Measurements from ENCODE around the gene PRR23E.

The PRR23E gene

DNA sequence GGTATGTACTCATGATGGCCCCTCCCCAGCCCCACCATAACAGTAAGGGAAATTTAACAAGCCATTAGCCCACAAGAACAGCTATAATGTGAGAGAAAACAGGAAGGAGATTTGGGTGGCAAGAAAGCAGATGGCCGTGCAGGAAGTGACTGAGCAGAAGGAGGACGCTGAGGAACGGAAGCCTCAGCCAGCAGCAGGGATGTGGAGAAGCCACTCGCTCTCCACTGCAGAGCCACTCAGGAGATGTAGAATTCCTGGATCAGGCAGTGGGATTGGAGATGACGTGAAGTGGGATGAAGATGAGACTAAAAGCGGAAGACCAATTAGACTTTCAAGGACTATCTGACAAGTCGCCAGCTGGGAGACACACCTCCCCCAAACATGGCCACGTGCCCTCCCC lies 31.2 kb downstream of the PRR23E start (continued):
- TF ChIP-seq ZNF394 (tag by site-specific recombination; IDR thresholded peaks at IDR 0.05; ENCODE audit: borderline replicate concordance) (no peak), ZNF621 (tag by site-specific recombination; IDR thresholded peaks at IDR 0.05) (no peak), FEZF1 (tag by site-specific recombination; IDR thresholded peaks at IDR 0.05) (no peak), HOXA7 (CRISPR knock-in tag; IDR thresholded peaks at IDR 0.05; ENCODE audit: borderline replicate concordance) (no peak), ZNF600 (tag by site-specific recombination; IDR thresholded peaks at IDR 0.05) (no peak), ZNF169 (tag by site-specific recombination; IDR thresholded peaks at IDR 0.05) (no peak), ZNF501 (tag by site-specific recombination; IDR thresholded peaks at IDR 0.05) (no peak)
- TF ChIP-seq, protein P1, sequence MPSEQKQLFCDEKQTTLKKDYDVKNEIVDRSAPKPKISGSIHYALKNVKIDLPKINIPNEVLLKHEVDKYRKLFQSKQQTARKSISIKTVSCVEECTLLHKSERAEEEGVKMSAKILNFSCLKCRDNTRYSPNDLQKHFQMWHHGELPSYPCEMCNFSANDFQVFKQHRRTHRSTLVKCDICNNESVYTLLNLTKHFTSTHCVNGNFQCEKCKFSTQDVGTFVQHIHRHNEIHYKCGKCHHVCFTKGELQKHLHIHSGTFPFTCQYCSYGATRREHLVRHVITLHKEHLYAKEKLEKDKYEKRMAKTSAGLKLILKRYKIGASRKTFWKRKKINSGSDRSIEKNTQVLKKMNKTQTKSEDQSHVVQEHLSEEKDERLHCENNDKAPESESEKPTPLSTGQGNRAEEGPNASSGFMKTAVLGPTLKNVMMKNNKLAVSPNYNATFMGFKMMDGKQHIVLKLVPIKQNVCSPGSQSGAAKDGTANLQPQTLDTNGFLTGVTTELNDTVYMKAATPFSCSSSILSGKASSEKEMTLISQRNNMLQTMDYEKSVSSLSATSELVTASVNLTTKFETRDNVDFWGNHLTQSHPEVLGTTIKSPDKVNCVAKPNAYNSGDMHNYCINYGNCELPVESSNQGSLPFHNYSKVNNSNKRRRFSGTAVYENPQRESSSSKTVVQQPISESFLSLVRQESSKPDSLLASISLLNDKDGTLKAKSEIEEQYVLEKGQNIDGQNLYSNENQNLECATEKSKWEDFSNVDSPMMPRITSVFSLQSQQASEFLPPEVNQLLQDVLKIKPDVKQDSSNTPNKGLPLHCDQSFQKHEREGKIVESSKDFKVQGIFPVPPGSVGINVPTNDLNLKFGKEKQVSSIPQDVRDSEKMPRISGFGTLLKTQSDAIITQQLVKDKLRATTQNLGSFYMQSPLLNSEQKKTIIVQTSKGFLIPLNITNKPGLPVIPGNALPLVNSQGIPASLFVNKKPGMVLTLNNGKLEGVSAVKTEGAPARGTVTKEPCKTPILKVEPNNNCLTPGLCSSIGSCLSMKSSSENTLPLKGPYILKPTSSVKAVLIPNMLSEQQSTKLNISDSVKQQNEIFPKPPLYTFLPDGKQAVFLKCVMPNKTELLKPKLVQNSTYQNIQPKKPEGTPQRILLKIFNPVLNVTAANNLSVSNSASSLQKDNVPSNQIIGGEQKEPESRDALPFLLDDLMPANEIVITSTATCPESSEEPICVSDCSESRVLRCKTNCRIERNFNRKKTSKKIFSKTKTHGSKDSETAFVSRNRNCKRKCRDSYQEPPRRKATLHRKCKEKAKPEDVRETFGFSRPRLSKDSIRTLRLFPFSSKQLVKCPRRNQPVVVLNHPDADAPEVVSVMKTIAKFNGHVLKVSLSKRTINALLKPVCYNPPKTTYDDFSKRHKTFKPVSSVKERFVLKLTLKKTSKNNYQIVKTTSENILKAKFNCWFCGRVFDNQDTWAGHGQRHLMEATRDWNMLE (tag by site-specific recombination; conservative IDR thresholded peaks at IDR 0.05; ENCODE audit: low read depth), result no peak

DNA sequence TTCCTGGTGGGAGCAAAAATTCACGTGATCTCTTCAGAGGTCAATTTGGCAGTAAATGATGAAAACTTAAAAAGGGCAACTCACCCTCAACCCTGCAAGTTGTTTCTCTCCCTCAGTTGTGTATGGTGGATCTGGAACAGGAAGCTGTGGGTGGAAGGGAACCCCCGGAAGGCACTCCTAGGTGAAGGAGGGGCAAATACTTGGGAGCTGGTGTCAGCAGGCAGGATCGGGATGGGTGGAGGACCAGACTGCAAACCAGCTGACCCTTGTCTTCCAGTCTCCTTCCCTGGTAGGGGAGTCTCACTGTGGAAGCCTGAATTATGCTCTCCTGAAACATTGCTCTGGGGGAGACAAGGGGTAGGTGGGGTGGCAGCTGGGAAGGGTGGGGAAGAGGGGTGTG lies 33.5 kb downstream of the PRR23E start:
- ChIA-PET POLR2A (no interaction called here), CTCF (interaction anchor here (0.6 to 0.7 kb wide), 4 partner anchors 15 to 452 kb away, joined by 3 to 5 read pairs (median 3); no protein-coding TSS in a partner anchor)
- Histone ChIP-seq H3K36me3 (ENCODE audit: control insufficient read depth in 2 of 2, insufficient read depth in 1 of 2, low read length in 2 of 2) (no peaks in the 10 kb centered on the region), H3K27ac (ENCODE audit: extremely low read depth, low read depth, low read length) (no peak overlapping the region), H3K4me3 (ENCODE audit: low read depth, low read length) (no peak overlapping the region), H3K9me3 (ENCODE audit: control insufficient read depth, insufficient read depth, low read depth, low read length) (no peaks in the 10 kb centered on the region), H3K4me1 (ENCODE audit: control insufficient read depth, insufficient read depth, low read length) (no peaks in the 10 kb centered on the region)
- no peak for TF ChIP-seq GLI4 (tag by site-specific recombination; IDR thresholded peaks at IDR 0.05)
- TF ChIP-seq ZFHX2 (tag by site-specific recombination; conservative IDR thresholded peaks at IDR 0.05), result peak; percentile 18; the same call in 1 of the 2 replicates

DNA sequence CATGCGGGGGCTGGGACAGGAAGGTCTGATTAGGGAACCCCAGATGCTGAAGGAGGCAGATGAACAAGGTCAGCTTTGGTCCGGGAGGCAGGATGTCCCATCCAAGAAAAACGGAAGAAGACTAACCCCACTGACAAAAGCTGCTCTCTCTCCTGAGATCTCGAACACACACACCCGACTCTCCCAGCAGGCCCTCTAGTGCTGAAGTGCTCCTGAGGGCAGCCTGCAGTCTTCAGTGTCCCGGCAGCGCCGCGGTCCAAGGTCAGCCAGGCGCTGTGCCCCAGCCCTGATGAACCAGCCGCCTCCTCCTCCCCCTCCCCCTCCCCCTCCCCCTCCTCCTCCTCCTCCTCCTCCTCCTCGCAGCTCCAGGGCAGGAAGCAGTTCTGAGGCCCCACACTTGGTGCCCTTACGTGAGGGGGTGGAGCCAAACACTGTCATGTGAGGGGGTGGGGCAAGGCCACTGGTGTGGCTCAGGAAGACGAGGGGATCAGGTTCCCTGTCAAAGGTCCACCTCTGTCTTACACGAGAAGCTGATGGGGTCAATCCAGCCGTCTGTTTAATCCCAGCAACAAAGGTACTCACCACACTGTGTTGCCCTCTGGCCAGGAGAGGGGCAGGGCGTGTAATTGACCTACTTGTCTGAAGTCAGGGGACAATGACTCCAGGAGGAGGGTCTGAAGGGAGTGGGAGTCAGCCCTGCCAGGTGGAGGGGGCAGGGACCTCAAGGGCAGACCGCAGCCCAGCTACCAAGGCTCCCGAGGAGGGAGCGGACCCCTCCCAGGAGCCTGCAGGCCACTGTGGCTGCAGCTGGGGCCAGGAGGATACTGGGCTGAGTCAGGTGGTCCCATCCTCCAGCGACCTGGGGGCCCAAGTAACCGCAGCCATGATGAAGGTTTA lies 34.3 kb downstream of the PRR23E start:
- TF ChIP-seq ZNF19 (tag by site-specific recombination; IDR thresholded peaks at IDR 0.05; ENCODE audit: low read depth) (no peak), ZNF776 (tag by site-specific recombination; IDR thresholded peaks at IDR 0.05; ENCODE audit: borderline replicate concordance) (no peak), ZNF48 (tag by site-specific recombination; IDR thresholded peaks at IDR 0.05) (no peak), ZNF2 (tag by site-specific recombination; IDR thresholded peaks at IDR 0.05) (no peak), ZNF664 (tag by site-specific recombination; IDR thresholded peaks at IDR 0.05) (no peak), ZNF514 (tag by site-specific recombination; IDR thresholded peaks at IDR 0.05) (no peak)
- TF ChIP-seq, protein P2, sequence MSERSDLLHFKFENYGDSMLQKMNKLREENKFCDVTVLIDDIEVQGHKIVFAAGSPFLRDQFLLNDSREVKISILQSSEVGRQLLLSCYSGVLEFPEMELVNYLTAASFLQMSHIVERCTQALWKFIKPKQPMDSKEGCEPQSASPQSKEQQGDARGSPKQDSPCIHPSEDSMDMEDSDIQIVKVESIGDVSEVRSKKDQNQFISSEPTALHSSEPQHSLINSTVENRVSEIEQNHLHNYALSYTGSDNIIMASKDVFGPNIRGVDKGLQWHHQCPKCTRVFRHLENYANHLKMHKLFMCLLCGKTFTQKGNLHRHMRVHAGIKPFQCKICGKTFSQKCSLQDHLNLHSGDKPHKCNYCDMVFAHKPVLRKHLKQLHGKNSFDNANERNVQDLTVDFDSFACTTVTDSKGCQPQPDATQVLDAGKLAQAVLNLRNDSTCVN (tag by site-specific recombination; optimal IDR thresholded peaks at IDR 0.05), result no peak
- ChIA-PET CTCF (interaction anchor here (0.6 to 0.7 kb wide), 2 partner anchors 100 to 453 kb away, joined by 3 read pairs; no protein-coding TSS in a partner anchor), POLR2A (no interaction called here)
- Histone ChIP-seq H3K9me3 (ENCODE audit: control insufficient read depth, insufficient read depth, low read depth, low read length) (no peaks in the 10 kb centered on the region), H3K27ac (ENCODE audit: extremely low read depth, low read depth, low read length) (no peak overlapping the region), H3K4me1 (ENCODE audit: control insufficient read depth, insufficient read depth, low read length) (no peaks in the 10 kb centered on the region), H3K4me3 (ENCODE audit: low read depth, low read length) (no peak overlapping the region), H3K36me3 (ENCODE audit: control insufficient read depth in 2 of 2, insufficient read depth in 1 of 2, low read length in 2 of 2) (no peaks in the 10 kb centered on the region)

Measured in HEK293 (cell line).